GM21528 (cell line): ENCODE measurements around the gene NUMB.
"Not testable (repeated sequence)": the region's sequence is repeated elsewhere in the genome, so short reads cannot be mapped to it uniquely, and the experiment has no call there.

Experiments used
- ATAC-seq: cut with Tn5 transposase; IDR thresholded peaks from one replicate; pipeline ENCODE4 v1.9.1; 2021; ENCODE audit warnings: mild to moderate bottlenecking, moderate library complexity; ENCODE audit not compliant: unreplicated experiment, low FRiP score

The NUMB gene

GRCh38 chr14:73368616-73369015, 89.7 kb downstream of the NUMB start:
- ATAC-seq = no peak

GRCh38 chr14:73365727-73366126, 92.6 kb downstream of the NUMB start:
- ATAC-seq = no peak

- ATAC-seq = no peak
These were observed 93.8 kb downstream of the NUMB start for GRCh38 chr14:73364559-73364958.

GRCh38 chr14:73359445-73359844, 98.9 kb downstream of the NUMB start:
- ATAC-seq = no peak

GRCh38 chr14:73358187-73358586, 100.2 kb downstream of the NUMB start:
- no peak for ATAC-seq

- not testable (repeated sequence) for ATAC-seq
These were observed 109.3 kb downstream of the NUMB start for GRCh38 chr14:73349091-73349490.

- no peak for ATAC-seq
These were observed 114.0 kb downstream of the NUMB start for GRCh38 chr14:73344319-73344718.

- ATAC-seq = no peak
These were observed 115.7 kb downstream of the NUMB start for GRCh38 chr14:73342670-73343069.

GRCh38 chr14:73339846-73340595, 118.3 kb downstream of the NUMB start:
- no peak for ATAC-seq

GRCh38 chr14:73339206-73339605, 119.1 kb downstream of the NUMB start:
- no peak for ATAC-seq

GRCh38 chr14:73338551-73338950, 119.8 kb downstream of the NUMB start:
- no peak for ATAC-seq

GRCh38 chr14:73333031-73333430, 125.3 kb downstream of the NUMB start:
- no peak for ATAC-seq

- no peak for ATAC-seq
These were observed 132.6 kb downstream of the NUMB start for GRCh38 chr14:73325630-73326299.

GRCh38 chr14:73325063-73325462, 133.3 kb downstream of the NUMB start:
- no peak for ATAC-seq

GRCh38 chr14:73324533-73324932, 133.8 kb downstream of the NUMB start:
- no peak for ATAC-seq

- no peak for ATAC-seq
These were observed 134.4 kb downstream of the NUMB start for GRCh38 chr14:73323896-73324399.

- ATAC-seq = no peak
These were observed 145.2 kb downstream of the NUMB start for GRCh38 chr14:73313151-73313550.

GRCh38 chr14:73312687-73313086, 145.7 kb downstream of the NUMB start:
- ATAC-seq = no peak

GRCh38 chr14:73311708-73312030, 146.7 kb downstream of the NUMB start:
- ATAC-seq = no peak

- not testable (repeated sequence) for ATAC-seq
These were observed 149.1 kb downstream of the NUMB start for GRCh38 chr14:73309207-73309606.

- ATAC-seq = no peak
These were observed 151.1 kb downstream of the NUMB start for GRCh38 chr14:73307261-73307660.

GRCh38 chr14:73305499-73305898, 152.8 kb downstream of the NUMB start:
- no peak for ATAC-seq
